Subcutaneous adipose tissue (tissue), 4 donors: ENCODE measurements around the gene OSGEP. TPM values are rescaled to one million over a fixed set of nuclear protein-coding genes. Genes with fewer than 3 reads are reported as not detected.

Experiments
- total RNA-seq, 4 donors: library from RNA; depleted of rRNA; stranded (reverse); fragments of >200 nt; gene quantifications; one replicate each; pipeline ENCODE4 v1.1.0, GENCODE V29; 2016
- TF ChIP-seq, protein P1 (sequence below): fragments of 450-650 bp; IDR thresholded peaks from one replicate; pipeline ENCODE4 v1.5.1; 2016; ENCODE audit warnings: low read depth, mild to moderate bottlenecking, control low read depth, antibody characterized with exemption, moderate library complexity

OSGEP gene
- 10 to 100 TPM; 29.5 to 64.6 (median 41.6) TPM for total RNA-seq

DNA sequence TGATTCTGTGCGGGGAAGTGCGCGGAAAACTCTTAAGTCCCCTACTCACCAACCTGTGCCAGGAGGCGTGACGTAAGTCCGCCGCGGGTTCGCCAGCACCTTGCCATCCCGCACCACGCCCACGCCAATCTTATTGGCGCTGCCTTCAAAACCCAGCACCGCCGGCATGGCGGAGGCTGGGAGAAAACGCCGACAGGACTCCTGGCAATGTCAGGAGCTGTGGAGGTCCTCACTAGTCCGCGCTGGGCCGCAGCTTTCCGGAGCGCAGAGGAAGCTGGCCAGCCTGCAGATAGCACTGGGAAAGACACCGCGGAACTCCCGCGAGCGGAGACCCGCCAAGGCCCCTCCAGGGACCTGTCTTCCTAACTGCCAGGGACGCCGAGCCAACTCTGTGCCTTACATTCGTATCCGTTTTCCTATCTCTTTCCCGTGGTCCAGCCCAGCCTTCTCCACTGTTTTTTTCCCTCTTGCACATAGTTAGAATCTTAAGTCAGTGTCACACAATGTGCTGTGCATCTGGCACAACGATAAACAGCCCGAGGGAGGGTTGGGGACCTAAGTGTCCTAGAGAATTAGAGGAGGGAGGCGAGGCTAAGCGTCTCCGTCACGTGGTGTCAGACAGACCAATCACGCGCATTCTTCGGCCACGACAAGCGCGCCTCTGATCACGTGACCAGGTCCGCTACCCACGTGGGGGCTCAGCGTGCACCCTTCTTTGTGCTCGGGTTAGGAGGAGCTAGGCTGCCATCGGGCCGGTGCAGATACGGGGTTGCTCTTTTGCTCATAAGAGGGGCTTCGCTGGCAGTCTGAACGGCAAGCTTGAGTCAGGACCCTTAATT is at the start of gene OSGEP, which contains the start of gene APEX1:
OSGEP (minus strand) TSS at position 297 of the 839 bp plus-strand sequence; CDS start at position 168, 129 bp downstream.
APEX1 (plus strand) TSS at position 711 of the 839 bp plus-strand sequence. CDS start 420 bp downstream, outside the sequence.
- TF ChIP-seq, protein P1, sequence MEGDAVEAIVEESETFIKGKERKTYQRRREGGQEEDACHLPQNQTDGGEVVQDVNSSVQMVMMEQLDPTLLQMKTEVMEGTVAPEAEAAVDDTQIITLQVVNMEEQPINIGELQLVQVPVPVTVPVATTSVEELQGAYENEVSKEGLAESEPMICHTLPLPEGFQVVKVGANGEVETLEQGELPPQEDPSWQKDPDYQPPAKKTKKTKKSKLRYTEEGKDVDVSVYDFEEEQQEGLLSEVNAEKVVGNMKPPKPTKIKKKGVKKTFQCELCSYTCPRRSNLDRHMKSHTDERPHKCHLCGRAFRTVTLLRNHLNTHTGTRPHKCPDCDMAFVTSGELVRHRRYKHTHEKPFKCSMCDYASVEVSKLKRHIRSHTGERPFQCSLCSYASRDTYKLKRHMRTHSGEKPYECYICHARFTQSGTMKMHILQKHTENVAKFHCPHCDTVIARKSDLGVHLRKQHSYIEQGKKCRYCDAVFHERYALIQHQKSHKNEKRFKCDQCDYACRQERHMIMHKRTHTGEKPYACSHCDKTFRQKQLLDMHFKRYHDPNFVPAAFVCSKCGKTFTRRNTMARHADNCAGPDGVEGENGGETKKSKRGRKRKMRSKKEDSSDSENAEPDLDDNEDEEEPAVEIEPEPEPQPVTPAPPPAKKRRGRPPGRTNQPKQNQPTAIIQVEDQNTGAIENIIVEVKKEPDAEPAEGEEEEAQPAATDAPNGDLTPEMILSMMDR = no peak

DNA sequence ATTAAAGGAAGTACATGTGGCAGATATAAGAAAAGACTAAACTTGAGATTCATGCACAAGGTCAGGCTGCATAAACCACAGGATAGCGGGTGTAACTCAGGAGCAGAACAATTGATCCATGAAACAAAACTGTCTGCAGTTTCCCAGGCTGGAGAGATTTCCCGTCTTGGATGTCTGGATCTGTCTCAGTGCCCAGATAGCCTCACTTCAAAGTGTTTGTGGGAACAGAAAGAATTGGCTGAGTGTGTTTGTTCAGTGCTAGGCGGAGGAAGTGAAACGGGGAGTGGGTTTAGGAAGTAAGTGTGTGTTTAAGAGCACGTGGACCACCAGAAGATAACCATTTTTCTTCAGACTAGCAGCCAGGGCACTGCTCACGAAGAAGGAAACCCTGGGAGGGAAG is 49.3 kb upstream of the OSGEP start:
- TF ChIP-seq, protein P1 = no peak

DNA sequence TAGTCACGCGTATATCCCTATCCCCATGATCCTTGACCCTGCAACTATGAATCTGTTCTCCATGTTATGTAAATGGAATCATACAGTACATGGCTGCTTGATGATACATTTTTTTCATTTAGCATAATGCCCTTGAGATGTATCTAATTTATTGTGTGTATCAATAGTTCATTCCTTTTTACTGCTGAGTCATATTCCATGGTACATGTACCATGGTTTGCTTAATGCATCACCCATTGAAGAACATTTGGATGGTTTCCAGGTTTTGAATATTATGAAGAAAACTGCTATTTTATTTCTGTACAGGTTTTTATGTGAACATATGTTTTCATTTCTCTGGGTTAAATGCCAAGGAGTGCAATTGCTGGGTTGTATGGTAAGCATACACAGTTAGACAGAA is 46.7 kb upstream of the OSGEP start:
- TF ChIP-seq, protein P1 = no peak

DNA sequence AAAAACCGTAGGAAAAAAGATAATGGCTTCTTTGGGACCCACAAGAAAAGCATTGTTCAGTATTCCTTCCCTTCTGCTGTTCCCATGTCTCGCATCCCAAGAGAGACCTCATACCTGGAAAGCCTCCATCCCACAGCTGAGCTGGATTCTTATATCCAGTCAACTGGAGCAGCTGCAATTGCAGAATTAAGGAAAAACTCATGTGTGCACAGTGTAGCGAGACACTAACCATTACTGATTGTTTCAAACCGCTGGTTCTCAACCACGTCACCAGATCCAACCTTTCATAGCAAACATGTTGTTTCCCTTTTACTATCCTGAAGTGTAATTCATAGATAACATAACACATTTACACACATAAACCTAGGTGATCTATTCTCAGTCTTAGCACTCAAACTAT is 45.3 kb upstream of the OSGEP start:
- TF ChIP-seq, protein P1 = no peak

DNA sequence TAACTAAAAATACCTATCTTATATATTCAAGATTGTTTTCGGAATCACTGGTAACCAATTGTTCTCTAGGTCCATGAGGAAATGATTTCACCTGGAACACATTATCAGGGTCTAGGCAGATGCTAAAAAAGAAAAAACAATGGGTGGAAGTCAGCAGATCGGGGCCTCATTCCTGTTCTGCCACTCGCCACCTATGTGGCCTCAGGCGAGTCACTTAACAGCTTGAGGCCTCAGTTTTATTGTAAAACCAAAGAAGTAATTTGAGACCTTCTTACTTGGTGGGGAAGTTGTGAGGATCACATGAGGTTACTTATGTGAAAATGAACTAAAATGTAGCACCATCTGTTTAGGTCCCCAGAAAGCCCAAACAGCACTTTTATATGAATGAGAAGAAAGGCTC is 44.5 kb upstream of the OSGEP start:
- TF ChIP-seq, protein P1 = no peak

DNA sequence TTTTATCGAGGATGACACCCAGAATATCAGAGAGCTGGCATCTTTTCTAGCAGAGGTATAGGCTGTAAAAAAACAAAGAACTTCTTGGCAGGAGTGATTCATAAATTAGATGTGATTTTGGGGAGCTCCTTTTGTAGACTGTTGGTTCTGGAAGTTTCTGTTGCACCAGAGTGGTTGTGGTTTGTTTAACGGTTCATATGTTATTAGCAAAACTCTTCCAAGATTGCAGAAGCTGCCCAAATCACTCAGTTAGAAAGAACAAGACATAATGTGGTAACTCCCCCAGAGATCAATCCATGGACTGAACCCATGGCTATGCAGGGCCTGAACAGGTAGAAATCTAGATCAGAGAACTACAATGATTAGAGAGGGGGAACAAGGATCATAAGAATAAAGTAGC is 44.0 kb upstream of the OSGEP start:
- TF ChIP-seq, protein P1 = no peak

DNA sequence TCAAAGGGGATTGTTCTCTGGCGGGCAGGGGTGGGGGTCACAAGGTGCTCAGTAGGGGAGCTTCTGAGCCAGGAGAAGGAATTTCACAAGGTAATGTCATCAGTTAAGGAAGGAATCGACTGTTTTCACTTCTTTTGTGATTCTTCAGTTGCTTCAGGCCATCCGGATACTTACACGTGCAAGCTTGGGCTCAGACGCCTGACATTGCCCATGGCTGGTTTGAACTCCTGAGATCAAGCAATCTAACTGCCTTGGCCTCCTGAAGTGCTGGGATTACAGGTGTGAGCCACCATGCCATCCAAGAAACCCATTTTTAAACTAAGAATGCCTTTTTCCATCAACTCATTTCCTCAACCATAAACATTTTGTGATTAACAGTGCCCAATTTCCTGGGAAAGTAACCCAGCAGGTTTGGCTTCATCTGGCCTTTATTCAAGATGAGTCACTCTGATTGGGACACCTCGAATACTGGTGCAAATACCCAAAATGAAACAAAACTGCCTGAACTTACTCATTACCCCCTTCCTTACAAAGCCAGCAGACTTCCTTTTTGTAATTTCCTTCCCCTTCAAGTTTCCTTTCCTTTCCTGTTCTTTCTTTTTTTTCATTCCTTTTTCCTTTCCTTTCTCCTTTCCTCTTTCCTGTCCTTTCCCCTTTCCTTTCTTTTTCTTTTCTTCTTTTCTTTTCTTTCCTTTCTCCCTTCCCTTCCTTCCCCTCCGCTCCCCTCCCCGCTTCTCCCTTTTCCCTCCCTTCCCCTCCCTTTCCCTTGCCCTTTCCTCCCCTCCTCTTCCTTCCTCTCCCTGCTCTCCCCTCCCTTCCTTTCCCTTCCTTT is 40.5 kb upstream of the OSGEP start:
- TF ChIP-seq, protein P1 = no peak
